GM19043 (cell line): ENCODE data around the gene GRID1.
"Not testable (repeated sequence)": the region's sequence is repeated elsewhere in the genome, so short reads cannot be mapped to it uniquely, and the experiment has no call there.

ENCODE experiments used
- ATAC-seq: cut with Tn5 transposase; IDR thresholded peaks from one replicate; pipeline ENCODE4 v1.9.1; 2021; ENCODE audit warnings: low read depth; ENCODE audit not compliant: unreplicated experiment

GRID1 gene

GRCh38 chr10:86256690-86257315 is 109.8 kb downstream of the GRID1 start:
- ATAC-seq = no peak

- no peak for ATAC-seq
Observed at GRCh38 chr10:86255405-86256251, 111.0 kb downstream of the GRID1 start.

- ATAC-seq = no peak
Observed at GRCh38 chr10:86254526-86255174, 111.9 kb downstream of the GRID1 start.

DNA sequence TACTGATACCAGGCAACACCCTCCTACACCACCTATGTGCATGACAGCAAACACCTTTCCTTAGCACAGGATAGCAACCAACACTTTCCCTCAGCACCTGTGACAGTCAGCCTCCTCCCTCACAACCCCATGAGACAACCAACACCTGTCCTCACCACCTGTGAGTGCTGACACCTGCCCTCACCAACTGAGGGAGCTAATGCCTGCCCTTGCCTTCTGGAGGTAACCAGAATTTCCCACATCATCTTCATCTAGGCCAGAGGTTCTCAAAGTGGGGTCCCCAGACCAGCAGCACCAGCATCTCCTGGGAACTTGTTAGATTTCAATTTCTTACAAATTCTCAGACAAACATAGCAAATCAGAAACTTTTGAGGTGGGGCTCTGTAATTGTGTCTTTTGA is 112.5 kb downstream of the GRID1 start:
- no peak for ATAC-seq

DNA sequence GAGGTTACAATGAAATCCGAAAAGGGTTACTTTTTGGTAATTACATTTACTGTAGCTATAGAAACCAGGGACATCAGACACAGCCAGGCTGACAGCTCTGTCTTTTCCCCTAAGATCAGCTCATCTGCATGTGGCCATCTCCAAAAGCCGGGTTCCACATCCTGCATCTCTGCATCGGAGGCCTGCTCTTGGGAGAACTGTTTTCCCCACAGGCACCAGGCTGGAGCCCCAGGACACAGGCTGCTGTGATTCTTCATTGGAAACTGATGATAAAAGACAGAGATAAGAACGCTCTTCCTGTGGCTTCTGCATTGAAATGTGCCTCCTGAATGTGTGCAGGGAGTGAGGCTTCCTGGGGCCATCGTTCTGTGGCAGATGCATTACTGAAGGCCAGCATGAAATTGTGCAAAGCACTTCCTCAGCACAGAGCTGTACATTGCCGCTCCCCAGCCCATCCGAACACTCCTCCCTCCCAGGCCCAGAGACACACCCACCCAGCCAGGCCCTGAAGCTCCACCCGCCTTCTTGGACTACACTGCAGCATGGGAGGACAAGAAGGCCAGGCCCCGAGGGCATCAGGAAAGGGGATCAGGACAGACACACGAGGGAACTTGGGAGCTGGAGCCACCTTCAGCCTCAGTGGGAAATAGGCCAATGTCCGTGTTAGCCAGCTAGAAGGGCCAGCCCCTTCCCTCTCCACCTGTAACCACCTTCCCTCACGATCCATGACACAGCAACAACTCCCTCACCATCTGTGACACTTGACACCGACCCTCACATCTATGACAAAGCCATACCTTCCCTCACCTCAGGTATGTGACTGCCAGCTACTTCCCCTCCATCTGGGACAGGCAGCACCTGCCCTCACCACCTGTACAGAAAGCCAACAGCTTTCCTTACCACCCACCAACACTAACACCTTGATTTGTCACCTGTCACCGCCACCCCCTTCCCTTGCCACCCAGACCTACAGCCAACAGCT is 113.2 kb downstream of the GRID1 start:
- no peak for ATAC-seq

DNA sequence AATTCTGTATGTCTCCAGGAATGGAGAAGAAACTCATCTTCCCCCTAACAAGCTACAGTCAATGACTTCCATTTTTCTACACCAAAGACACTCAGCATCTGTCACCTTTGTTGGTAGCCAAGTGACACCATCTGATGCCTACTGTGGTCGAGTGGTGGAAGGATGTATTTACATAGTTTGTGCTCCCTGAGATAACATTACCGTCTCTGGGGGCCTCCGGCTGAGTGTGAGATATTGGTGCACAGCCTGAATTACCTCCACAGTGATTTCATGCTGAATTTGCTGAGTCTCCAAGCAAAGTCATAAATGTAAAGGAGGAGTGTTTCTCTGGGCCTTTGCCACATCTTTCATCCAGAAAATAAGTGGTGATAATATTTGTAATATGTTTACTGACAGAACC is 114.0 kb downstream of the GRID1 start:
- ATAC-seq = no peak

DNA sequence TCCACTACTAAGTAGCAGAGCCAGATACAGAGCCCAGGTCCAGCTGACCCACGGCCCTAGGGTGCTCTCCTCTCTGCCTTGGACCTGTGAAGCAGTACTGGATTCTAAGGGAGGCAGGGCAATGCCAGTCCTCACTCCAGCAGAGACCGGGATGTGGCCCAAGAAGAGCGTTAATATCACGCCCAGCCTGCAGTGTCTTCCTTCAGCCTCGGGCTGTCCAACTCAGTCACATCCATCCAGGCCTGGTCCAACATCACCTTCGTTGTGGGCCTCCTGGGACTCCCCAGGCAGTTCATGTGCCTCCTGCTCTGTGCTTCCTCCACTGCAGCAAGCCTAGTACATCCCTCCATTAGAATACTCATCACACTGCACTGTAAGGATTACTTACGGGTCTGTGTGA is 114.5 kb downstream of the GRID1 start:
- ATAC-seq = no peak

DNA sequence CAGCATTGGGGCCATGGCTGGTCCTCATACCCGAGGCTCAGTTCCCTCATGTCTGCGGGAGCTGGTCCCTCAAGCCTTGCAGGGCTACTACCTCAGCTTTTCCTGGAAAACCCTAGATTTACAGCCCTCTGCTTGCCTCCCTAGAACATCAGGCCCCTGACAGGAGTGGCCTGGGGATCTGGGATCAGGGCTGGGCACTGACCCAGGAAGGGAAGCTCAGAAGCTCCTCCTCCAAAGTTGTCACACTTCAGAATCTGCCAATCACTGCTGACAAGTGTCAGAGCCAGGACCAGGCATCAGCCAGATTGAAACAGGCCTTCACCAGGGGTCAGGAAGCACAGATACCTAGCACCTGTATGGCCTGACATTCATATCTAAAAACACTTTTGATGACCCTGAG is 115.2 kb downstream of the GRID1 start:
- ATAC-seq = no peak

GRCh38 chr10:86250399-86250798 is 116.2 kb downstream of the GRID1 start:
- no peak for ATAC-seq

DNA sequence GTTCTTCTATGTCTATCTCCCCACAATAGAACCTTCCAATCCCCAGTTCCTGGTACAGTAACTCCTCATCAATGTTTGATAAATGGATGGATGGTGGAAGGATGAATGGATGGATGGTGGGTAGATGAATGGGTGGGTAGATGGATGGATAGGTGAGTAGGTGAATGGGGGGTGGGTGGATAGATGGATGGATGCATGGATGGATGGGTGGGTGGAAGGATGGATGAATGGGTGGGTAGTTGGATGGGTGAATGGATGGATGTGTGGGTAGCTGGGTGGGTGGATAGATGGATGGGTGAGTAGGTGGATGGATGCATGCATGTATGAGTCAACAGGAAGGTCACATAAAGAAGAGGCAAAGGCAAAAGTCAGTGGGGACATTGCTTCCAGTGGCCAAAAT is 116.8 kb downstream of the GRID1 start:
- no peak for ATAC-seq

DNA sequence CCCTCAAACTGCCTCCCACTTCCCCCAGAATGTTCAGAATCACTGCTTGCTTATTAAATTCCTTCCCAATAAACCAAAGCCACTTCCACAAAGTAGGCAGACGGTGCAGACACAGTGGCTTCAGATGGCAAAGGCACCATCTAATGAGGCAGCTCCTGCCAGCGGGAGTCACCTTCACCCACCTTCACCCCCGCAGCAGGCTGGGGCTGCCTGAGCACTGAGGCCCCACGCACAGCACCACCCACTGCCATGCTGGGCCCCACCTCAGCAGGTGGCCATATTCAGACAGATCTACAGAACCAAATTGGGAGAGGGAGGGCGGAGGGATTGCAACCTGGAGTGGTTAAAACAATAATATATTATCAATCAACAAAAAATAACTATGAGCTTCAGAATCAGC is 118.5 kb downstream of the GRID1 start:
- no peak for ATAC-seq

- no peak for ATAC-seq
Observed at GRCh38 chr10:86247588-86247987, 119.0 kb downstream of the GRID1 start.

- ATAC-seq = no peak
Observed at GRCh38 chr10:86247073-86247472, 119.5 kb downstream of the GRID1 start.

- ATAC-seq = no peak
Observed at GRCh38 chr10:86246279-86246940, 120.2 kb downstream of the GRID1 start.

- no peak for ATAC-seq
Observed at GRCh38 chr10:86245015-86245394, 121.6 kb downstream of the GRID1 start.

- no peak for ATAC-seq
Observed at GRCh38 chr10:86244297-86245014, 122.1 kb downstream of the GRID1 start.

- ATAC-seq = no peak
Observed at GRCh38 chr10:86243651-86244155, 122.9 kb downstream of the GRID1 start.

GRCh38 chr10:86242761-86243160 is 123.8 kb downstream of the GRID1 start:
- no peak for ATAC-seq

- ATAC-seq = not testable (repeated sequence)
Observed at GRCh38 chr10:86238089-86238488, 128.5 kb downstream of the GRID1 start.
